Keratinocyte (primary cell): ENCODE results near the gene BICD1.

Source experiments
- CTCF ChIP-seq, 3 experiments: IDR thresholded peaks in 1 of 3; conservative IDR thresholded peaks in 1 of 3; optimal IDR thresholded peaks in 1 of 3; 2 replicates in 2 of 3; 3 replicates in 1 of 3; pipeline versions ENCODE3 to v1.5.1; 2011; ENCODE audit warnings: low read length in 3 of 3, mild to moderate bottlenecking in 3 of 3, moderate library complexity in 2 of 3, control low read depth in 1 of 3, inconsistent platforms in 1 of 3; ENCODE audit not compliant: insufficient read depth in 2 of 3; ENCODE audit errors: extremely low read depth in 1 of 3
- EZH2 ChIP-seq: IDR thresholded peaks from one replicate; pipeline ENCODE4 v1.6.1; 2012; ENCODE audit warnings: inconsistent platforms, mild to moderate bottlenecking, low read length, moderate library complexity

DNA sequence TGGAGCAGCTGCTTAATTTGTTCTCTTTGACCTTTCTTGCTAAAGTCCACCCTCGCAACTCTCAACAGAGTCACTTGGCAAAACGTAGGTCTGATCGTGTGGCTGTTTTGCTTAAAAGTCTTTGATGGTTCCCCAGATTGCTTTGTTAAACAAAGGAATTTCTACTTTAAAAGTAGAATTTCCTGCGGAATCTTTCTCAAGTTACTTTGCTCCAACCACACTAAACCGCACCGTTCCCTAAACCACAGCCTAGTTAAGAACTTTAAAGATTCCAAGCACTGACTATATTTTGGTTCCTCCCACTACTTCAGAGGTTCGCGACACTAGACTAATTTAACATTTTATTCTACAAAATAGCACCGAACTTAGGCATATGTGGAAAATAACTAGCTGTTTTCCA lies 177.9 kb downstream of the BICD1 start:
- TF ChIP-seq CTCF (optimal IDR thresholded peaks at IDR 0.05 in 1 of 3, IDR thresholded peaks at IDR 0.05 in 1 of 3, conservative IDR thresholded peaks at IDR 0.05 in 1 of 3; ENCODE audit: extremely low read depth in 1 of 3, insufficient read depth in 2 of 3, low read length in 3 of 3) (no peak), EZH2 (no peak)
